ENCODE data around the gene BAG3.

GRCh38 chr10:119701861-119702260, 50.7 kb downstream of the BAG3 start:
- no peak for TF ChIP-seq CTCF (IDR thresholded peaks at IDR 0.05)
- TF ChIP-seq POLR2A (IDR thresholded peaks at IDR 0.05), result no peak

All from right lobe of liver (tissue), 4 donors.